Measurements from ENCODE around the gene RIMKLB. TPM values are rescaled to one million over a fixed set of nuclear protein-coding genes. Genes with fewer than 3 reads are reported as not detected.

RIMKLB gene
- total and polyA plus RNA-seq, 2 of the 4 experiments (the other 2 are of a cell fraction): 12.5 to 18.8 TPM

DNA sequence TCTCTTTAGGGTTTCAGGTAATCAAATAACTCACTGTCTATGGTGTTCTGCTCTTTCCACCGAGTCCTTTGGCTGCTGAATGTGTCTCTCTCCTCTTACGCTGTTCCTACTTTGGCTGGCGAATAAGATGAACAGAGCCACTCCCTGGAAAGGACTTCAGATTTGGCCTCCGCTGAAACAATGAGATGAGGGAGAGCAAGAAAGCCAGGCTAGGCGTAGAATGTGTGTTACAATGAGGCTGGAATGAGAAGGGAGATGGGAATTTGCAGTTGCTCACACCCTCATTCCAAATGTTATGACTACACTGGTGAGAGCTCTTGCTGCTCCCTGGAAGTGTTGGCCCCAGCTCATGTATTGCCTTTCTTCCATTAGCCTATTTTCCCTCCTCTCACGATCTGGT lies 35.2 kb upstream of the RIMKLB start, which contains the start of gene MFAP5:
MFAP5 (minus strand) TSS at position 234 of the 400 bp plus-strand sequence. CDS start 722 bp downstream, outside the sequence.
- Histone ChIP-seq H3K36me3 (ENCODE audit: control insufficient read depth, insufficient read depth, low read length) (no peaks in the 10 kb centered on the region), H3K9ac (ENCODE audit: low read depth, low read length) (no peak within 1 kb of the TSS), H3K27ac (ENCODE audit: insufficient read depth, low read length) (no peak within 1 kb of the TSS), H2BK120ac (ENCODE audit: low read depth, low read length) (no peak within 1 kb of the TSS), H4K20me1 (ENCODE audit: insufficient read depth, low read length) (no peaks in the 10 kb centered on the region), H3K4me3 (ENCODE audit: insufficient read depth, low read depth, low read length) (no peak within 1 kb of the TSS), H3K4ac (ENCODE audit: low read depth, low read length) (no peak within 1 kb of the TSS), H3K23ac (ENCODE audit: low read depth, low read length) (no peak within 1 kb of the TSS), H4K8ac (ENCODE audit: low read depth in 2 of 2, low read length in 2 of 2) (no peak within 1 kb of the TSS), H3K9me1 (ENCODE audit: insufficient read depth, low read length) (no peaks in the 10 kb centered on the region), H2BK15ac (ENCODE audit: low read depth, low read length) (no peak within 1 kb of the TSS), H3K4me2 (ENCODE audit: low read depth, low read length) (no peak within 1 kb of the TSS), H3K18ac (ENCODE audit: low read depth, low read length) (no peak within 1 kb of the TSS), H2AK5ac (ENCODE audit: low read depth, low read length) (no peak within 1 kb of the TSS), H3K79me1 (ENCODE audit: low read depth in 1 of 2, low read length in 2 of 2) (no peaks in the 10 kb centered on the region), H3K27me3 (ENCODE audit: control insufficient read depth, insufficient read depth, low read length) (peaks cover 12% of the 10 kb centered on the region), H2BK20ac (ENCODE audit: low read depth, low read length) (no peak within 1 kb of the TSS), H3K14ac (replicated peaks; ENCODE audit: low read depth, low read length) (no peak within 1 kb of the TSS), H2AFZ (replicated peaks; ENCODE audit: low read length, poor library complexity) (no peak within 1 kb of the TSS), H2AK9ac (replicated peaks; ENCODE audit: low read depth, low read length, poor library complexity) (no peak within 1 kb of the TSS), H3K4me1 (ENCODE audit: control insufficient read depth, insufficient read depth, low read length) (no peaks in the 10 kb centered on the region), H2BK5ac (ENCODE audit: low read depth, low read length, poor library complexity, severe bottlenecking) (no peak within 1 kb of the TSS), H3K56ac (ENCODE audit: extremely low read depth, insufficient read depth, low read length) (no peak within 1 kb of the TSS), H4K5ac (ENCODE audit: low read depth, low read length) (no peak within 1 kb of the TSS), H3K9me3 (ENCODE audit: control insufficient read depth, insufficient read depth, low read length) (no peaks in the 10 kb centered on the region), H4K91ac (ENCODE audit: insufficient read depth, low read depth, low read length) (no peak within 1 kb of the TSS)
- intact Hi-C loops (cut with micrococcal nuclease) (no loop called here), dilution Hi-C loops (cut with HindIII; ENCODE audit: low sequenced_read_pairs, unreplicated experiment) (no loop called here), in situ Hi-C loops (cut with MboI; ENCODE audit: low sequenced_read_pairs) (no loop called here)
- DNase-seq: peak; percentile 25
- no TSS peak for BruUV-seq (replicated peaks)
- ATAC-seq (ENCODE audit: low read depth): no peak
- WGBS, 2 experiments (ENCODE audit: extremely low coverage in 2 of 2, insufficient read length in 1 of 2): no CpG with 5 or more reads among the region's 6 CpGs
- POLR2A ChIA-PET (ENCODE audit: unreplicated experiment): no interaction called here
- TF ChIP-seq SMC3 (IDR thresholded peaks at IDR 0.05; ENCODE audit: low read depth, low read length) (no peak), MAFK (IDR thresholded peaks at IDR 0.05; ENCODE audit: low read depth, low read length) (no peak), CHD1 (IDR thresholded peaks at IDR 0.05; ENCODE audit: low read depth, low read length) (no peak)
- CTCF ChIA-PET: no interaction called here
